Keratinocyte (primary cell): ENCODE results near the gene CA14. TPM values are rescaled to one million over a fixed set of nuclear protein-coding genes. Genes with fewer than 3 reads are reported as not detected.
A peak's percentile ranks its signal among the peaks of the same experiment; 100 is the strongest.

Experiments used
- DNase-seq: peaks from one replicate; pipeline ENCODE4 v3.0.0-alpha.2; 2011; ENCODE audit warnings: low read depth, missing footprints, low spot score
- FAIRE-seq: peaks from 2 replicates; lab custom pipeline; 2011; peaks lifted over from hg19 to GRCh38; lab: Jason Lieb, UNC
- H2AFZ ChIP-seq: 2 replicates; pipeline ENCODE4 v1.6.0; 2012; ENCODE audit warnings: low read length, control low read depth, inconsistent platforms; ENCODE audit not compliant: control insufficient read depth
- H3K27ac ChIP-seq: 2 replicates; pipeline ENCODE4 v1.5.1; 2011; ENCODE audit warnings: low read length; ENCODE audit not compliant: control insufficient read depth, insufficient read depth
- H3K27me3 ChIP-seq: 3 replicates; pipeline ENCODE4 v1.6.0; 2011; ENCODE audit warnings: low read length; ENCODE audit not compliant: control insufficient read depth, insufficient read depth; ENCODE audit errors: extremely low read depth
- H3K36me3 ChIP-seq, 2 experiments: 2 replicates in 1 of 2; 3 replicates in 1 of 2; pipeline ENCODE4 v1.5.1; 2011; ENCODE audit warnings: low read length in 2 of 2, mild to moderate bottlenecking in 1 of 2; ENCODE audit not compliant: control insufficient read depth in 2 of 2, insufficient read depth in 2 of 2; ENCODE audit errors: extremely low read depth in 1 of 2
- H3K4me1 ChIP-seq: 3 replicates; pipeline ENCODE4 v1.5.1; 2011; ENCODE audit warnings: low read length; ENCODE audit not compliant: control insufficient read depth, insufficient read depth; ENCODE audit errors: extremely low read depth
- H3K4me2 ChIP-seq: 3 replicates; pipeline ENCODE4 v1.6.0; 2011; ENCODE audit warnings: low read depth, low read length; ENCODE audit not compliant: control insufficient read depth, insufficient read depth; ENCODE audit errors: extremely low read depth
- H3K4me3 ChIP-seq, 3 experiments: fragments of 200-600 bp in 1 of 3; sonication (generic) in 1 of 3; 2 replicates in 2 of 3; 3 replicates in 1 of 3; pipeline ENCODE4 v1.5.1; 2011 to 2016; ENCODE audit warnings: low read length in 3 of 3, mild to moderate bottlenecking in 3 of 3, control low read depth in 2 of 3, inconsistent platforms in 1 of 3, low read depth in 1 of 3, mixed read lengths in 1 of 3, mixed run types in 1 of 3, moderate library complexity in 1 of 3; ENCODE audit not compliant: control insufficient read depth in 2 of 3, insufficient read depth in 2 of 3; ENCODE audit errors: extremely low read depth in 1 of 3
- H3K79me2 ChIP-seq: 2 replicates; pipeline ENCODE4 v1.6.0; 2012; ENCODE audit warnings: low read length; ENCODE audit not compliant: control insufficient read depth, insufficient read depth
- H3K9ac ChIP-seq: 3 replicates; pipeline ENCODE4 v1.6.0; 2011; ENCODE audit warnings: low read length; ENCODE audit not compliant: control insufficient read depth, insufficient read depth; ENCODE audit errors: extremely low read depth
- H3K9me1 ChIP-seq: 3 replicates; pipeline ENCODE4 v1.6.0; 2011; ENCODE audit warnings: low read length; ENCODE audit not compliant: control insufficient read depth, insufficient read depth; ENCODE audit errors: extremely low read depth
- H3K9me3 ChIP-seq: 2 replicates; pipeline ENCODE4 v1.5.1; 2012; ENCODE audit warnings: low read depth, low read length; ENCODE audit not compliant: control insufficient read depth
- H4K20me1 ChIP-seq: 3 replicates; pipeline ENCODE4 v1.6.0; 2011; ENCODE audit warnings: low read length; ENCODE audit not compliant: control insufficient read depth, insufficient read depth; ENCODE audit errors: extremely low read depth
- EZH2 ChIP-seq: IDR thresholded peaks from one replicate; pipeline ENCODE4 v1.6.1; 2012; ENCODE audit warnings: inconsistent platforms, mild to moderate bottlenecking, low read length, moderate library complexity
- dilution Hi-C: fragments of 300-500 bp; cut with MboI; formaldehyde crosslinking; loops from one replicate; pipeline ENCODE4 v1.7.0; 2020; ENCODE audit warnings: low sequenced_read_pairs; ENCODE audit not compliant: extremely low pct_ligation_motif_present
- polyA plus RNA-seq, 5 experiments: library from polyadenylated mRNA; depleted of rRNA in 3 of 5; stranded (reverse) in 3 of 5; stranded (forward) in 1 of 5; unstranded in 1 of 5; fragments of >200 nt; gene quantifications; 1 replicate in 1 of 5; 2 replicates in 3 of 5; 3 replicates in 1 of 5; pipeline versions ENCODE4 v1.2.1 to v1.2.3, GENCODE V29; 2011 to 2012; ENCODE audit warnings: missing spikeins in 2 of 5, low read depth in 1 of 5, low replicate concordance in 1 of 5
- TF ChIP-seq, protein P1 (sequence below), 3 experiments: IDR thresholded peaks in 1 of 3; conservative IDR thresholded peaks in 1 of 3; optimal IDR thresholded peaks in 1 of 3; 2 replicates in 2 of 3; 3 replicates in 1 of 3; pipeline versions ENCODE3 to v1.5.1; 2011; ENCODE audit warnings: low read length in 3 of 3, mild to moderate bottlenecking in 3 of 3, moderate library complexity in 2 of 3, control low read depth in 1 of 3, inconsistent platforms in 1 of 3; ENCODE audit not compliant: insufficient read depth in 2 of 3; ENCODE audit errors: extremely low read depth in 1 of 3

Gene CA14
- polyA plus RNA-seq, 1 donor (not counting 4 experiments of a cell fraction or from before 2014, with no cell fraction given) = 0.24 TPM

GRCh38 chr1:150283260-150283659 lies 25.7 kb downstream of the CA14 start:
- no peak overlapping the region for H3K27ac ChIP-seq
- H3K4me2 ChIP-seq = peak overlapping the region; percentile 88
- H3K9ac ChIP-seq = no peak overlapping the region
- peak overlapping the region in 2 of 3 experiments; percentile 42 to 79 for H3K4me3 ChIP-seq
- no peaks in the 10 kb centered on the region for H3K27me3 ChIP-seq
- dilution Hi-C loops = no loop called here
- no peaks in the 10 kb centered on the region for H3K79me2 ChIP-seq
- no peaks in the 10 kb centered on the region for H3K9me3 ChIP-seq
- H3K9me1 ChIP-seq = no peaks in the 10 kb centered on the region
- FAIRE-seq (no peak), DNase-seq (no peak)
- no peak overlapping the region for H2AFZ ChIP-seq
- H4K20me1 ChIP-seq = no peaks in the 10 kb centered on the region
- H3K36me3 ChIP-seq = peaks cover 6 to 10% of the 10 kb centered on the region in 2 experiments
- peaks cover 18% of the 10 kb centered on the region for H3K4me1 ChIP-seq
- TF ChIP-seq EZH2 = no peak
- TF ChIP-seq, protein P1, sequence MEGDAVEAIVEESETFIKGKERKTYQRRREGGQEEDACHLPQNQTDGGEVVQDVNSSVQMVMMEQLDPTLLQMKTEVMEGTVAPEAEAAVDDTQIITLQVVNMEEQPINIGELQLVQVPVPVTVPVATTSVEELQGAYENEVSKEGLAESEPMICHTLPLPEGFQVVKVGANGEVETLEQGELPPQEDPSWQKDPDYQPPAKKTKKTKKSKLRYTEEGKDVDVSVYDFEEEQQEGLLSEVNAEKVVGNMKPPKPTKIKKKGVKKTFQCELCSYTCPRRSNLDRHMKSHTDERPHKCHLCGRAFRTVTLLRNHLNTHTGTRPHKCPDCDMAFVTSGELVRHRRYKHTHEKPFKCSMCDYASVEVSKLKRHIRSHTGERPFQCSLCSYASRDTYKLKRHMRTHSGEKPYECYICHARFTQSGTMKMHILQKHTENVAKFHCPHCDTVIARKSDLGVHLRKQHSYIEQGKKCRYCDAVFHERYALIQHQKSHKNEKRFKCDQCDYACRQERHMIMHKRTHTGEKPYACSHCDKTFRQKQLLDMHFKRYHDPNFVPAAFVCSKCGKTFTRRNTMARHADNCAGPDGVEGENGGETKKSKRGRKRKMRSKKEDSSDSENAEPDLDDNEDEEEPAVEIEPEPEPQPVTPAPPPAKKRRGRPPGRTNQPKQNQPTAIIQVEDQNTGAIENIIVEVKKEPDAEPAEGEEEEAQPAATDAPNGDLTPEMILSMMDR (optimal IDR thresholded peaks at IDR 0.05 in 1 of 3, IDR thresholded peaks at IDR 0.05 in 1 of 3, conservative IDR thresholded peaks at IDR 0.05 in 1 of 3; ENCODE audit: extremely low read depth in 1 of 3, insufficient read depth in 2 of 3, low read length in 3 of 3) = no peak

- H3K4me2 ChIP-seq = no peak overlapping the region
- no peaks in the 10 kb centered on the region for H3K9me3 ChIP-seq
- H3K4me3 ChIP-seq = no peak overlapping the region
- no peak overlapping the region for H3K27ac ChIP-seq
- peaks cover 6 to 10% of the 10 kb centered on the region in 2 experiments for H3K36me3 ChIP-seq
- no peak overlapping the region for H3K9ac ChIP-seq
- dilution Hi-C loops = no loop called here
- no peak overlapping the region for H2AFZ ChIP-seq
- H3K4me1 ChIP-seq = peaks cover 3% of the 10 kb centered on the region
- no peak for TF ChIP-seq EZH2
- TF ChIP-seq, protein P1 (optimal IDR thresholded peaks at IDR 0.05 in 1 of 3, IDR thresholded peaks at IDR 0.05 in 1 of 3, conservative IDR thresholded peaks at IDR 0.05 in 1 of 3; ENCODE audit: extremely low read depth in 1 of 3, insufficient read depth in 2 of 3, low read length in 3 of 3) = no peak
- no peaks in the 10 kb centered on the region for H3K27me3 ChIP-seq
- no peaks in the 10 kb centered on the region for H3K9me1 ChIP-seq
- H4K20me1 ChIP-seq = no peaks in the 10 kb centered on the region
- FAIRE-seq = no peak
- DNase-seq = no peak
- no peaks in the 10 kb centered on the region for H3K79me2 ChIP-seq
These were observed 30.8 kb downstream of the CA14 start for GRCh38 chr1:150288382-150288781.
